Mammary epithelial cell (primary cell): ENCODE results near the gene HEXD.

Experiments
- CTCF ChIP-seq, 2 donors: IDR thresholded peaks in 1 of 2; conservative IDR thresholded peaks in 1 of 2; 2 replicates each; pipeline ENCODE4 v1.5.1; 2011 to 2012; ENCODE audit warnings: inconsistent platforms in 2 of 2, low read length in 2 of 2, mild to moderate bottlenecking in 2 of 2, control low read depth in 1 of 2, low read depth in 1 of 2; ENCODE audit not compliant: insufficient read depth in 1 of 2; ENCODE audit errors: extremely low read depth in 1 of 2
- EZH2 ChIP-seq: IDR thresholded peaks from 2 replicates; pipeline ENCODE4 v1.6.1; 2012; ENCODE audit warnings: low read length, inconsistent platforms, borderline replicate concordance

- TF ChIP-seq CTCF (conservative IDR thresholded peaks at IDR 0.05 in 1 of 2, IDR thresholded peaks at IDR 0.05 in 1 of 2; ENCODE audit: extremely low read depth in 1 of 2, insufficient read depth in 1 of 2, low read depth in 1 of 2, low read length in 2 of 2) = no peak
- no peak for TF ChIP-seq EZH2
Observed at GRCh38 chr17:82465023-82465603, 47.0 kb downstream of the HEXD start.
